Nephron (organoid): Measurements from ENCODE around the gene C8A.

Experiments
- H3K27ac Mint-ChIP-seq, 3 experiments: 2 replicates each; pipeline ENCODE4 v1.8.0; 2020; ENCODE audit warnings: mixed read lengths in 3 of 3, mild to moderate bottlenecking in 2 of 3, moderate library complexity in 1 of 3
- H3K27me3 Mint-ChIP-seq: 2 replicates; pipeline ENCODE4 v1.8.0; 2021; ENCODE audit warnings: low read depth, mild to moderate bottlenecking, moderate library complexity, mixed read lengths
- H3K36me3 Mint-ChIP-seq: 2 replicates; pipeline ENCODE4 v1.8.0; 2020; ENCODE audit warnings: low read depth, mixed read lengths
- H3K4me1 Mint-ChIP-seq: 2 replicates; pipeline ENCODE4 v1.8.0; 2020; ENCODE audit warnings: mixed read lengths
- H3K4me3 Mint-ChIP-seq, 3 experiments: 2 replicates each; pipeline ENCODE4 v1.8.0; 2020; ENCODE audit warnings: mild to moderate bottlenecking in 3 of 3, mixed read lengths in 3 of 3, moderate library complexity in 2 of 3
- H3K9me3 Mint-ChIP-seq: 2 replicates; pipeline ENCODE4 v1.8.0; 2020; ENCODE audit warnings: mixed read lengths
- TF ChIP-seq, protein P1 (sequence below), 3 experiments: fragments of 200-600 bp; sonication (generic); IDR thresholded peaks; one replicate each; pipeline ENCODE4 v1.5.0; 2021; ENCODE audit warnings: antibody characterized with exemption in 3 of 3; ENCODE audit not compliant: unreplicated experiment in 3 of 3

Gene C8A

GRCh38 chr1:56904663-56905397 lies 50.2 kb downstream of the C8A start:
- Mint-ChIP-seq H3K4me1 (no peaks in the 10 kb centered on the region), H3K27me3 (peaks cover 38% of the 10 kb centered on the region), H3K27ac (no peak overlapping the region), H3K4me3 (no peak overlapping the region), H3K9me3 (peaks cover 3% of the 10 kb centered on the region), H3K36me3 (no peaks in the 10 kb centered on the region)
- TF ChIP-seq, protein P1, sequence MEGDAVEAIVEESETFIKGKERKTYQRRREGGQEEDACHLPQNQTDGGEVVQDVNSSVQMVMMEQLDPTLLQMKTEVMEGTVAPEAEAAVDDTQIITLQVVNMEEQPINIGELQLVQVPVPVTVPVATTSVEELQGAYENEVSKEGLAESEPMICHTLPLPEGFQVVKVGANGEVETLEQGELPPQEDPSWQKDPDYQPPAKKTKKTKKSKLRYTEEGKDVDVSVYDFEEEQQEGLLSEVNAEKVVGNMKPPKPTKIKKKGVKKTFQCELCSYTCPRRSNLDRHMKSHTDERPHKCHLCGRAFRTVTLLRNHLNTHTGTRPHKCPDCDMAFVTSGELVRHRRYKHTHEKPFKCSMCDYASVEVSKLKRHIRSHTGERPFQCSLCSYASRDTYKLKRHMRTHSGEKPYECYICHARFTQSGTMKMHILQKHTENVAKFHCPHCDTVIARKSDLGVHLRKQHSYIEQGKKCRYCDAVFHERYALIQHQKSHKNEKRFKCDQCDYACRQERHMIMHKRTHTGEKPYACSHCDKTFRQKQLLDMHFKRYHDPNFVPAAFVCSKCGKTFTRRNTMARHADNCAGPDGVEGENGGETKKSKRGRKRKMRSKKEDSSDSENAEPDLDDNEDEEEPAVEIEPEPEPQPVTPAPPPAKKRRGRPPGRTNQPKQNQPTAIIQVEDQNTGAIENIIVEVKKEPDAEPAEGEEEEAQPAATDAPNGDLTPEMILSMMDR (IDR thresholded peaks at IDR 0.05; ENCODE audit: unreplicated experiment in 3 of 3) = no peak

DNA sequence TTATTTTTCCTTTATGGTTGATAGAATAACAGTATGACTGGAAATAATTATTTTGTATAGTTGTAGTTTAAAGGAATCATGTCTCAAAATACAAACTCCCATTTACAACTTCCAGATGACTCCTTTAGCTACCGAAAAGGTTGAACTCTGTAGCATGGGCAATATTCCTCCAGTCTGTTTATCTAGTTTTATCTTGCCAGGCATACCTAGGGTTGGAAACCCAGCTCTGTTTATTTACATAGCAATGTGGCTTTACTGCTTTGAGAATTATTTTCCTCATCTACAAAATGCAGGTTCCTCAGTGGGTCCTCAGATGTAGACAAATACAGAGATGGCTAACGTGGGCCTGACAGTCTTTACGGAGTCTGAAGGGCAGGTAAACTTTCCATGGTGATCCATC lies 51.1 kb downstream of the C8A start:
- TF ChIP-seq, protein P1 (IDR thresholded peaks at IDR 0.05; ENCODE audit: unreplicated experiment in 3 of 3) = no peak
- Mint-ChIP-seq H3K36me3 (no peaks in the 10 kb centered on the region), H3K27me3 (peaks cover 35% of the 10 kb centered on the region), H3K9me3 (peaks cover 3% of the 10 kb centered on the region), H3K4me1 (no peaks in the 10 kb centered on the region), H3K4me3 (no peak overlapping the region), H3K27ac (no peak overlapping the region)

DNA sequence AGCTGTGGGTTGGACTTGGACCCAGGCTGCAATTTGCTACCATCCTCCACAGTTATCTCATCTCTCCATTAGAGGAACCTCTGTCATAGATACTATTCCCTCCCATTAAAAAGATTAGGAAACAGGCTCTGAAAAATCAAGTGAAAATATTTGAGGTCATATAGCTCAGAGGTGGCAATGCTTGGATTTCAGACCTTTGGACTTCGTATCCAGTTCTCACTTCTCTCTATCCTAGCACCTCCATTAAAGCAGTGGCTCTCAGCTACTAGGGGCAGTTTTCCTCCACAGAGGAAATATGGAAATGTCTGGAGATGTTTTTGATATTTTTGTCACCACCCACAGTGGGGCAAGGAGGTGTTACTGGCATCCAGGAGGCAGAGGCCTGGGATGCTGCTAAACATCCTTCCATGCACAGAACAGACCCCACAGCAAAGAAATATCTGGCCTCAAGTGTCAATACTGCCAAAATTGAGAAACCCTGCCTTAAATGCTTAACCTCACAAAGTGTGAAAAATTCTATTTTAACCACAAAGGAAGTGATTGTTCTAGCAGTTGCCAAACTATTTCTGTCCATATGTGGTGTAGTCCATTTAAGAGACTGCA lies 54.1 kb downstream of the C8A start:
- H3K4me1 Mint-ChIP-seq = no peaks in the 10 kb centered on the region
- TF ChIP-seq, protein P1 (IDR thresholded peaks at IDR 0.05; ENCODE audit: unreplicated experiment in 3 of 3) = no peak
- no peaks in the 10 kb centered on the region for H3K36me3 Mint-ChIP-seq
- H3K27ac Mint-ChIP-seq = no peak overlapping the region
- H3K27me3 Mint-ChIP-seq = peaks cover 16% of the 10 kb centered on the region
- H3K9me3 Mint-ChIP-seq = peaks cover 3% of the 10 kb centered on the region
- H3K4me3 Mint-ChIP-seq = no peak overlapping the region

DNA sequence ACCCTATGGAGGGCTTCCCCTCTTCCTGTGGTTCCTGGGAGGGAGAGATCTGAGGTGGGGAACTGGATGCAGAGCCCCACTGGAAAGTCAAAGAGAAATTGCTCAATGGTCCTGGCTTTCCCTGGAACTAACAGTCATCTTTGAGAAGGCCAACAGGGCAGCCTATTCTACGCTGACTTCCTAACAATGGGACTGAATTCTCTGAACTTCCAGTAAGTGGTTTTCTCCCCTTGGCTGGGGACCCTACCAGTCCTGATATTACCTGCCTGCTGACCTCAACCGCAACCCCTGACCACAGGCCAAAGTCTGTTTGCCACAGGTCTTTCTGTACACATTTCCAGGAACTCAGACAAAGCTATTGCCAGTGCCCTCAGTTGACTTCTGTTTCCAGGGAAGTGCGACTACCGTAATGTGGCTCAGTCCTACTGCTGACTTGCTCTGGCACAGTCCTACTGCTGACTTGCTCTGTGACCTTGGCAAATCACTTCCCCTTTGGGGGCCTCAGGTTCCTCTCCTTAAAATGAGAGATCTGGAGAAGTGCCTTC lies 55.9 kb downstream of the C8A start:
- peaks cover 27% of the 10 kb centered on the region for H3K27me3 Mint-ChIP-seq
- H3K36me3 Mint-ChIP-seq = no peaks in the 10 kb centered on the region
- H3K9me3 Mint-ChIP-seq = peaks cover 3% of the 10 kb centered on the region
- H3K4me1 Mint-ChIP-seq = no peaks in the 10 kb centered on the region
- H3K4me3 Mint-ChIP-seq = no peak overlapping the region
- no peak overlapping the region for H3K27ac Mint-ChIP-seq
- TF ChIP-seq, protein P1 (IDR thresholded peaks at IDR 0.05; ENCODE audit: unreplicated experiment in 3 of 3) = no peak

DNA sequence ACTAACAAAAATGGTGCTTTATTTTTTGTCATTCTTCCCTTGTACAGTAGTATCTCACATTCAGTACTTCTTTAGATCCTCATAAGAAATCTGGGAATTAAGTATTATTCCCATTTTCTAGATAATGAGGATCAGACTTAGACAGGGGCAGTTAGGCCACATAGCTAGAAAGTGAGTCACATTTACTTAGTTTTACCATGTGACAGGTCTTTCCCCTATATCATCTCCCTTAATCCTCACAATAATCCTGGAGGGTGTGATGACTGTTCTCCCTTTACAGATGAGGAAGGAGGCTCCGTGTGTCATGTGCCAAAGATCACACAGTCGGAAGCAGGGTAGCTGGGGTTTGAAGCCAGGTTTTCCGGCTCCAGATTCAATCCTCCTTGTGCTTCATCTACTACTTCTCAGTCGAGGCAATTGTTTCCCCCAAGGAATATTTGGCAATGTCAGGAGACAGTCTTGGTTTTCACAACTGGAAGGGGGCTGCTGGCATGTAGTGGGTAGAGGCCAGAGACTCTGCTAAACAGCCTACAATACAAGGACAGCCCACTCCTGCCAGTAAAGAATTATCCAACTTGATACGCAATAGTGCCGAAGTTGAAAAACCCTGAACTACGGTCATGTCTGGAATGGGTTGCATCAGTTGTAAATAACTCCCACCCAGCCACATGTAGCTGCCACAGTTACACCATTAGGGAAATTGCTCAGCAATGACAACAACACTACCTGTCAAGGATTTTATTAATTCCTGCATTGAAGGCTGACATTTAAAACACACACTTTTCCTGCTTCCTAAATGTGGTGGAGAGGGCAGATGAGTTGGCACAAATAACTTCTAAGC lies 56.7 kb downstream of the C8A start:
- Mint-ChIP-seq H3K36me3 (no peaks in the 10 kb centered on the region), H3K27ac (no peak overlapping the region), H3K4me3 (no peak overlapping the region), H3K27me3 (peaks cover 27% of the 10 kb centered on the region), H3K9me3 (no peaks in the 10 kb centered on the region), H3K4me1 (no peaks in the 10 kb centered on the region)
- TF ChIP-seq, protein P1 (IDR thresholded peaks at IDR 0.05; ENCODE audit: unreplicated experiment in 3 of 3) = no peak
